HepG2 (cell line): ENCODE data around the gene HEPACAM. TPM values are rescaled to one million over a fixed set of nuclear protein-coding genes. Genes with fewer than 3 reads are reported as not detected.

Experiments used
- polyA plus RNA-seq, 8 experiments: library from polyadenylated mRNA; depleted of rRNA in 3 of 8; stranded (reverse) in 7 of 8; unstranded in 1 of 8; fragments of >200 nt; fragmentation: Illumina TruSeq in 4 of 8; extraction: Trizol in 4 of 8; gene quantifications; 2 replicates each; pipeline versions ENCODE4 v1.2.1 to v1.2.3, GENCODE V29; 2011 to 2016; ENCODE audit warnings: low read depth in 4 of 8, missing spikeins in 1 of 8, mixed read lengths in 1 of 8; ENCODE audit not compliant: insufficient read depth in 1 of 8
- total RNA-seq, 5 experiments: library from RNA; depleted of rRNA; stranded (reverse); fragments of >200 nt; fragmentation: Illumina TruSeq; extraction: Trizol; gene quantifications; 2 replicates each; pipeline ENCODE4 v1.2.3, GENCODE V29; 2016; ENCODE audit warnings: low read depth in 1 of 5
- TF ChIP-seq, protein P1 (sequence below), 2 experiments: sonication (generic) in 1 of 2; formaldehyde crosslinking in 1 of 2; IDR thresholded peaks; 2 replicates each; pipeline versions ENCODE4 v1.6.1 to v1.9.0; 2014 to 2022; ENCODE audit warnings: antibody characterized with exemption in 1 of 2, borderline replicate concordance in 1 of 2, inconsistent platforms in 1 of 2, low read depth in 1 of 2, missing genetic modification reagents in 1 of 2
- TF ChIP-seq, protein P2 (sequence below): sonication (generic); formaldehyde crosslinking; IDR thresholded peaks from 2 replicates; pipeline ENCODE4 v1.4.0; 2020; ENCODE audit warnings: missing genetic modification reagents

HEPACAM gene
- total and polyA plus RNA-seq, 2 of the 13 experiments (the other 11 are each of a cell fraction or from before 2014, with no cell fraction given), result 66.9 to 121 TPM

DNA sequence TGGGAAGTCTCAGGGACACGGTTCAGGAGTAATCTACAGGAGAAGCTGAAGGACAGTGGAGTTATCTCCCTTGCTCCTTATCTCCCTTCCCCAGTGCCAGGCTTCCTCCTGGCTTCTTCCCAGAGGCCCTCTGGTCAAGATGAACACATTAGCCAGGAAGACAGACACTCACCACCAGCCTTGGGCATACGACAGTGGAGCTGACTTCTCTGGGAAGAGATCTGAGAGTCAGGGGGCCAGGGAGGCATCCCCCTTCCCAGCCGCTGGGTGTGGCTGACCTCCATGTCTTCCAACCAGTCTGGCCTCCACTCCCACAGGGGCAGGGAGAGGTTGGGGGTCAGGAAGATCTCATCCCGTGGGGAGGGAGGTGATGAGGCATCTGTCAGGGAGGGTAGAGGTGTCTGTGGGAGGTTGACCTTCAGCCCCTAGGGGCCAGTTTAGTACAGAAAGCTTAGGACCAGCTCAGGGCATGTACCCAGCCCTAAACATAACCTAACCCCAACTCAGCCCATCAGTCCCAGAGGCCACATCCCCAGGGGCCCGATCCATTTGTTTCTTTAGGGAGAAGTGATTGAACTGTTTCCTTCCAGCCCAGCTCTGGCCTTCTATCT, 50.9 kb downstream of the HEPACAM start (continued):
- TF ChIP-seq, protein P1, sequence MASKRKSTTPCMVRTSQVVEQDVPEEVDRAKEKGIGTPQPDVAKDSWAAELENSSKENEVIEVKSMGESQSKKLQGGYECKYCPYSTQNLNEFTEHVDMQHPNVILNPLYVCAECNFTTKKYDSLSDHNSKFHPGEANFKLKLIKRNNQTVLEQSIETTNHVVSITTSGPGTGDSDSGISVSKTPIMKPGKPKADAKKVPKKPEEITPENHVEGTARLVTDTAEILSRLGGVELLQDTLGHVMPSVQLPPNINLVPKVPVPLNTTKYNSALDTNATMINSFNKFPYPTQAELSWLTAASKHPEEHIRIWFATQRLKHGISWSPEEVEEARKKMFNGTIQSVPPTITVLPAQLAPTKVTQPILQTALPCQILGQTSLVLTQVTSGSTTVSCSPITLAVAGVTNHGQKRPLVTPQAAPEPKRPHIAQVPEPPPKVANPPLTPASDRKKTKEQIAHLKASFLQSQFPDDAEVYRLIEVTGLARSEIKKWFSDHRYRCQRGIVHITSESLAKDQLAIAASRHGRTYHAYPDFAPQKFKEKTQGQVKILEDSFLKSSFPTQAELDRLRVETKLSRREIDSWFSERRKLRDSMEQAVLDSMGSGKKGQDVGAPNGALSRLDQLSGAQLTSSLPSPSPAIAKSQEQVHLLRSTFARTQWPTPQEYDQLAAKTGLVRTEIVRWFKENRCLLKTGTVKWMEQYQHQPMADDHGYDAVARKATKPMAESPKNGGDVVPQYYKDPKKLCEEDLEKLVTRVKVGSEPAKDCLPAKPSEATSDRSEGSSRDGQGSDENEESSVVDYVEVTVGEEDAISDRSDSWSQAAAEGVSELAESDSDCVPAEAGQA (IDR thresholded peaks at IDR 0.05; ENCODE audit: low read depth), result no peak
- TF ChIP-seq, protein P1 (CRISPR knock-in tag; IDR thresholded peaks at IDR 0.05; ENCODE audit: borderline replicate concordance), result no peak
- TF ChIP-seq, protein P2, sequence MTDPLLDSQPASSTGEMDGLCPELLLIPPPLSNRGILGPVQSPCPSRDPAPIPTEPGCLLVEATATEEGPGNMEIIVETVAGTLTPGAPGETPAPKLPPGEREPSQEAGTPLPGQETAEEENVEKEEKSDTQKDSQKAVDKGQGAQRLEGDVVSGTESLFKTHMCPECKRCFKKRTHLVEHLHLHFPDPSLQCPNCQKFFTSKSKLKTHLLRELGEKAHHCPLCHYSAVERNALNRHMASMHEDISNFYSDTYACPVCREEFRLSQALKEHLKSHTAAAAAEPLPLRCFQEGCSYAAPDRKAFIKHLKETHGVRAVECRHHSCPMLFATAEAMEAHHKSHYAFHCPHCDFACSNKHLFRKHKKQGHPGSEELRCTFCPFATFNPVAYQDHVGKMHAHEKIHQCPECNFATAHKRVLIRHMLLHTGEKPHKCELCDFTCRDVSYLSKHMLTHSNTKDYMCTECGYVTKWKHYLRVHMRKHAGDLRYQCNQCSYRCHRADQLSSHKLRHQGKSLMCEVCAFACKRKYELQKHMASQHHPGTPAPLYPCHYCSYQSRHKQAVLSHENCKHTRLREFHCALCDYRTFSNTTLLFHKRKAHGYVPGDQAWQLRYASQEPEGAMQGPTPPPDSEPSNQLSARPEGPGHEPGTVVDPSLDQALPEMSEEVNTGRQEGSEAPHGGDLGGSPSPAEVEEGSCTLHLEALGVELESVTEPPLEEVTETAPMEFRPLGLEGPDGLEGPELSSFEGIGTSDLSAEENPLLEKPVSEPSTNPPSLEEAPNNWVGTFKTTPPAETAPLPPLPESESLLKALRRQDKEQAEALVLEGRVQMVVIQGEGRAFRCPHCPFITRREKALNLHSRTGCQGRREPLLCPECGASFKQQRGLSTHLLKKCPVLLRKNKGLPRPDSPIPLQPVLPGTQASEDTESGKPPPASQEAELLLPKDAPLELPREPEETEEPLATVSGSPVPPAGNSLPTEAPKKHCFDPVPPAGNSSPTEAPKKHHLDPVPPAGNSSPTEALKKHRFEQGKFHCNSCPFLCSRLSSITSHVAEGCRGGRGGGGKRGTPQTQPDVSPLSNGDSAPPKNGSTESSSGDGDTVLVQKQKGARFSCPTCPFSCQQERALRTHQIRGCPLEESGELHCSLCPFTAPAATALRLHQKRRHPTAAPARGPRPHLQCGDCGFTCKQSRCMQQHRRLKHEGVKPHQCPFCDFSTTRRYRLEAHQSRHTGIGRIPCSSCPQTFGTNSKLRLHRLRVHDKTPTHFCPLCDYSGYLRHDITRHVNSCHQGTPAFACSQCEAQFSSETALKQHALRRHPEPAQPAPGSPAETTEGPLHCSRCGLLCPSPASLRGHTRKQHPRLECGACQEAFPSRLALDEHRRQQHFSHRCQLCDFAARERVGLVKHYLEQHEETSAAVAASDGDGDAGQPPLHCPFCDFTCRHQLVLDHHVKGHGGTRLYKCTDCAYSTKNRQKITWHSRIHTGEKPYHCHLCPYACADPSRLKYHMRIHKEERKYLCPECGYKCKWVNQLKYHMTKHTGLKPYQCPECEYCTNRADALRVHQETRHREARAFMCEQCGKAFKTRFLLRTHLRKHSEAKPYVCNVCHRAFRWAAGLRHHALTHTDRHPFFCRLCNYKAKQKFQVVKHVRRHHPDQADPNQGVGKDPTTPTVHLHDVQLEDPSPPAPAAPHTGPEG (CRISPR knock-in tag), result no peak
